ENCODE data around the gene SLC39A5. TPM values are rescaled to one million over a fixed set of nuclear protein-coding genes. Genes with fewer than 3 reads are reported as not detected.
"Not testable (repeated sequence)": the region's sequence is repeated elsewhere in the genome, so short reads cannot be mapped to it uniquely, and the experiment has no call there.

SLC39A5 gene
- total and polyA plus RNA-seq, 7 donors = 0.16 to 0.23 TPM; not detected in 5

- Histone ChIP-seq H3K9me3 (no peaks in the 10 kb centered on the region), H3K4me3 (peak overlapping the region; percentile 87), H3K4me1 (peaks cover 59% of the 10 kb centered on the region), H3K27me3 (ENCODE audit: insufficient read depth in 3 of 3, low read length in 2 of 3) (no peaks in the 10 kb centered on the region), H3K27ac (peak overlapping the region; percentile 96), H3K36me3 (ENCODE audit: insufficient read depth in 1 of 2, low read depth in 1 of 2) (peaks cover 4 to 31% of the 10 kb centered on the region in 2 donors)
- WGBS, 3 donors = 7 to 14% (median 7%) methylated on average over 21 of the region's 21 CpGs
- TF ChIP-seq, protein P1, sequence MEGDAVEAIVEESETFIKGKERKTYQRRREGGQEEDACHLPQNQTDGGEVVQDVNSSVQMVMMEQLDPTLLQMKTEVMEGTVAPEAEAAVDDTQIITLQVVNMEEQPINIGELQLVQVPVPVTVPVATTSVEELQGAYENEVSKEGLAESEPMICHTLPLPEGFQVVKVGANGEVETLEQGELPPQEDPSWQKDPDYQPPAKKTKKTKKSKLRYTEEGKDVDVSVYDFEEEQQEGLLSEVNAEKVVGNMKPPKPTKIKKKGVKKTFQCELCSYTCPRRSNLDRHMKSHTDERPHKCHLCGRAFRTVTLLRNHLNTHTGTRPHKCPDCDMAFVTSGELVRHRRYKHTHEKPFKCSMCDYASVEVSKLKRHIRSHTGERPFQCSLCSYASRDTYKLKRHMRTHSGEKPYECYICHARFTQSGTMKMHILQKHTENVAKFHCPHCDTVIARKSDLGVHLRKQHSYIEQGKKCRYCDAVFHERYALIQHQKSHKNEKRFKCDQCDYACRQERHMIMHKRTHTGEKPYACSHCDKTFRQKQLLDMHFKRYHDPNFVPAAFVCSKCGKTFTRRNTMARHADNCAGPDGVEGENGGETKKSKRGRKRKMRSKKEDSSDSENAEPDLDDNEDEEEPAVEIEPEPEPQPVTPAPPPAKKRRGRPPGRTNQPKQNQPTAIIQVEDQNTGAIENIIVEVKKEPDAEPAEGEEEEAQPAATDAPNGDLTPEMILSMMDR (IDR thresholded peaks at IDR 0.05) = no peak
- ATAC-seq (peak; percentile 15 to 59 (median 42)), DNase-seq (peak; percentile 74 to 86)
- intact Hi-C loops (cut with DNase I) = no loop called here
These were observed 37.7 kb downstream of the SLC39A5 start for GRCh38 chr12:56267443-56268071.

GRCh38 chr12:56271031-56271430, 41.2 kb downstream of the SLC39A5 start:
- TF ChIP-seq, protein P1 (IDR thresholded peaks at IDR 0.05) = peak; percentile 45
- Histone ChIP-seq H3K9me3 (no peaks in the 10 kb centered on the region), H3K4me1 (peaks cover 55% of the 10 kb centered on the region), H3K27me3 (ENCODE audit: insufficient read depth in 3 of 3, low read length in 2 of 3) (no peaks in the 10 kb centered on the region), H3K4me3 (peak overlapping the region; percentile 2), H3K27ac (peak overlapping the region; percentile 65), H3K36me3 (ENCODE audit: insufficient read depth in 1 of 2, low read depth in 1 of 2) (peaks cover 9 to 66% of the 10 kb centered on the region in 2 donors)
- intact Hi-C loops (cut with DNase I) = no loop called here
- WGBS, 3 donors = 3 to 7% (median 7%) methylated on average over 1 of the region's 1 CpG
- DNase-seq = no peak
- peak; percentile 61 to 83 (median 74) for ATAC-seq

DNA sequence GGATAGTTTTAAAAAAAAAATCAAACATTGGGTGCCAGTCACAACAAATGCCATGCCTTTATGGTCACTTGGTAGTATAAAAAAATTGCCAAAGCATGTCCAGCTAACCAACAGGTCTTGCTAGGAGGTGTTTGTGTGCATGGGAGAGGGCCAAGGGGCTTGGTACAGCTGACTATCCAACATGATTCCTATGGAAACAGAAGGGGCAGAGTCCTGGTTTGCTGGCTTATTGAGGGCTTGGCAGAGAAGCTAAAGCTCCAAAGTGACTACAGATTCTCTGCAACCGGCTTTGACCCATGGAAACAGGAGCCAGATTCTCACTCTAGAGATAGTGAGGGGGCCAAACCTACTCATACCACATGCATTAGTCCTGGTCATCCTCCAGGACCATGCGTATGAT, 42.6 kb downstream of the SLC39A5 start:
- not testable (repeated sequence) for ATAC-seq

GRCh38 chr12:56274299-56274698, 44.4 kb downstream of the SLC39A5 start:
- intact Hi-C loops (cut with DNase I) = no loop called here
- peaks cover 15 to 96% of the 10 kb centered on the region in 2 donors for H3K36me3 ChIP-seq (ENCODE audit: insufficient read depth in 1 of 2, low read depth in 1 of 2)
- H3K27me3 ChIP-seq (ENCODE audit: insufficient read depth in 3 of 3, low read length in 2 of 3) = no peaks in the 10 kb centered on the region
- no peaks in the 10 kb centered on the region for H3K9me3 ChIP-seq
- TF ChIP-seq, protein P1 (IDR thresholded peaks at IDR 0.05) = no peak
- 93 to 97% (median 95%) methylated on average over 2 of the region's 2 CpGs for WGBS, 3 donors
- H3K4me1 ChIP-seq = peaks cover 31% of the 10 kb centered on the region
- H3K4me3 ChIP-seq = no peak overlapping the region
- ATAC-seq (no peak), DNase-seq (no peak)
- H3K27ac ChIP-seq = no peak overlapping the region

More for the DNA sequence above, 42.6 kb downstream of the SLC39A5 start:
- H3K27me3 ChIP-seq (ENCODE audit: insufficient read depth in 3 of 3, low read length in 2 of 3); H3K4me3 ChIP-seq; H3K9me3 ChIP-seq; intact Hi-C loops (cut with DNase I); DNase-seq: not testable (repeated sequence)
- peak overlapping the region; percentile 53 for H3K27ac ChIP-seq
- peaks cover 49% of the 10 kb centered on the region for H3K4me1 ChIP-seq
- 31 to 51% (median 32%) methylated on average over 2 of the region's 2 CpGs for whole genome bisulfite sequencing, 3 donors
- peaks cover 9 to 80% of the 10 kb centered on the region in 2 donors for H3K36me3 ChIP-seq (ENCODE audit: insufficient read depth in 1 of 2, low read depth in 1 of 2)

DNA sequence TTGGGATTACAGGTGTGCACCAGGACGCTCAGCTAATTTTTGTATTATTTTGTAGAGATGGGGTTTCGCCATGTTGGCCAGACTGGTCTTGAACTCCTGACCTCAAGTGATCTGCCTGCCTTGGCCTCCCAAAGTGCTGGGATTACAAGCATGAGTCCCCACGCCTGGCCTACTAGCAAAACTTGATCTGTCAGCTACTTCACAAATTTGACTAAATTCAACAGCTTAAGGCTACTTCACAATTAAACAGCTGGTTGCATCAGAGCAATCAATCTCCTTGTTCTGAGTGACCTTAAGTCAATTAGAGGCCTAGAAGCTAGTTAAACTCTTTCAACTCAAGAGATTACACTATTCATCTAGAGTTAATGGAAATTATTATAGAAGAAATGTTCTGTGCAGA, 49.1 kb downstream of the SLC39A5 start:
- H3K9me3 ChIP-seq = no peaks in the 10 kb centered on the region
- H3K4me3 ChIP-seq = no peak overlapping the region
- peaks cover 28 to 100% of the 10 kb centered on the region in 2 donors for H3K36me3 ChIP-seq (ENCODE audit: insufficient read depth in 1 of 2, low read depth in 1 of 2)
- H3K27ac ChIP-seq = no peak overlapping the region
- ATAC-seq (no peak), DNase-seq (no peak)
- TF ChIP-seq, protein P1 (IDR thresholded peaks at IDR 0.05) = no peak
- H3K4me1 ChIP-seq = no peaks in the 10 kb centered on the region
- H3K27me3 ChIP-seq (ENCODE audit: insufficient read depth in 3 of 3, low read length in 2 of 3) = no peaks in the 10 kb centered on the region
- 87 to 93% (median 90%) methylated on average over 3 of the region's 3 CpGs for WGBS, 3 donors
- intact Hi-C loops (cut with DNase I) = no loop called here

Measured in psoas muscle (tissue), 8 donors.